Measurements from ENCODE around the gene CDC14B.
"Not testable (repeated sequence)": the region's sequence is repeated elsewhere in the genome, so short reads cannot be mapped to it uniquely, and the experiment has no call there.

The CDC14B gene

DNA sequence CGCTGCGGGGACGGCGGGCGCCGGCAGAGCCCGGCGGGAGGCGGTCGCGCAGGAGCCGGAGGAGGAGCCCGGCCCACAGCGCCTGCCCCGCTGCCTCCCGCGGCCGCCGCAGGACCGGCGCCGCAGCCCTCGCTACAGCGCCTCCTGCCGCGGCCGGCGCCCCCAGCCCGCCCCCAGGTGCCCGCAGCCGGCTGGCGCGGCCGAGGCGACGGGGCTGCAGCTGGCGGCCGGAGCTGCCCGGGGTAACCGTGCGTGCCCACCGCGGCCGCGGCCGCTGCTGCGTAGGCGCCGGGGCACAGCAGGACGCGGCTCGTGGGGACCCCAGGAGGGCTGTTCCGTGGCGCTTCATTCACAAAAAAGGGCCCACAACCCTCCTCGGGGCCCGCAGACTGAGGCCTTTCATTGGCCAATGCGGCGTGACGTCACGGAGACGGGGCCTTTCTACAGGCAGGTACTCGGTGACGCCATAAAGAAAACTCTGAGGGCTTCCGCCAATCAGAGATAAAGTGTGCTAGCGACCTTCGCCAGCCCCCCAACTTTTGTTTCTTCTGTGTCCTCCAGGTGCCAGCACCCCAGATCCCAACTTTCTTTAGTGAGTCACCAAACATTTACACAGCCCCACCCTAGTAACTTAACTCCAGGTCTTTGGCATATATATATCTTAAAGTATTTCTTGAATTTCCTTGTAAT, at the start of gene CDC14B:
Gene CDC14B, minus strand, starts transcription at position 353 of the 690 bp plus-strand sequence. CDS start 465 bp downstream, outside the sequence.
- peak; percentile 12 for DNase-seq

DNA sequence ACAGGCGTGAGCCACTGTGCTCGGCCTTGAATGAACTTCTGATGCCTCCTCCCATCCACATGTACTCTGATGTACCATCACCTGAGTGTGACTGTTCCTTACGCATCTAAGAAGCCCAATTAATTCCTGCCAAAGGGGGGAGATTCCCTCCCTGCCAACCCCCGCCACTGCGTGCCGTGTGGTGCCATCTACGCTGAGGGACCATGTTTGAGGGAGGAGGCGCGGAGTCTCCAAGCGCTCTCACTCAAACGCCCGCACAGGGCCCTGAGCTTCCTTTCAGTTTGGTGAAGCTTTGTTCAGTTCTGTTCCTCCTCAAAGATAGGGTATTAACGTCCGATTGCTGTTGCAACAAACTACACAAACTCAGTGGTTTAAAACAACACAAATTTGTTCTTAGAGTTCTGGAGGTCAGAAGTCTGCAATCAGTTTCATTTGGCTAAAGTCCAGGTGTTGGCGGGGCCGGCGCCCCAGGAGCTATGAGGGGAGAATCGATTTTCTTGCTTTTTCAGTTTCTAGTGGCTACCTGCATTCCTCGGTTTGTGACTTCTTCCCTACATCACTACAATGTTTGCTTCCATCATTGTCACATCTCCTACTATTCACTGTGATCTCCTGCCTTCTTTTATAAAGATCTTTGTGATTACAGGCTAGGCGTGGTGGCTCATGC, 49.4 kb upstream of the CDC14B start:
- no peak for DNase-seq

DNA sequence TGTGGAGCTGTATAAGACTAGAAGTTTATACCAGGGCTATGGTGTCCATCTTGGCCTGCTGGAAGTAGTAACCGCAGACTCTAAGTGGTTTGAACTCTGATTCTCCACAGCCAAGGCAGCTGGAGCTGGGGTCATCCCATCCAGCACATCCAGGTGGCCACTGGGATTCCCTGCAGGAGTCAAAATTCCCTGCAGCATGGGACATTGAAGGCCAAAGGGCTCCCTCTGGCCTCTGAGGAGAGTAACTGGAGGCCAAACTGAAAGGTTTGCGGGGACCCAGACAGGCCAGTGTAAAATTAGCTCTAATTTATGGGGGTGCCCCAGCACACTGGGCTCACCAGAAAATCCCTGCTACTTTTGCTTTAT, 47.7 kb upstream of the CDC14B start:
- no peak for DNase-seq

DNA sequence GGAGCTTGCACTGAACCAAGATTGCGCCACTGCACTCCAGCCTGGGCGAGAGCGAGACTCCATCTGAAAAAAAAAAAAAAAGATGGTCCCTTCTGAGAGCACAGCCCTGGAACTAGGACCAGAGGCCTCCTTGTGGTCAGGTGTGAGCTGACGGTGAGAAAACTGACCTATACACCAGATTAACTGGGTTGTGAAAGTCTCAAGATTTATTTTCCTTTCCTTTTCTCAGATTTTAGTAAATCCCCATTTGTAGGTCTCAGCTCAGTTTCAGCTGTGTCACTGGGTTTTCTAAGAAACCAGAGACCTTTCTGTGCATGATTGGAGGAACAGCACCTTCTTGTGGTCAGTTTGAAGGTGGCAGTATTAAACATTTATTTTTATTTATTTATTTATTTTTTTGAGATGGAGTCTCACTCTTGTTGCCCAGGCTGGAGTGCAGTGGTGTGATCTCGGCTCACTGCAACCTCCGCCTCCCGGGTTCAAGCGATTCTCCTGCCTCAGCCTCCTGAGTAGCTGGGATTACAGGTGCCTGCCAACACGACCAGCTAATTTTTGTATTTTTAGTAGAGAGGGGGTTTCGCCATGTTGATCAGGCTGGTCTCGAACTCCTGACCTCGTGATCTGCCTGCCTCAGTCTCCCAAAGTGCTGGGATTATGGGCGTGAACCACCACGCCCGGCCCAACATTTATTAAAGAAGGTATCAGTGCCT, 47.2 kb upstream of the CDC14B start:
- DNase-seq: not testable (repeated sequence)

DNA sequence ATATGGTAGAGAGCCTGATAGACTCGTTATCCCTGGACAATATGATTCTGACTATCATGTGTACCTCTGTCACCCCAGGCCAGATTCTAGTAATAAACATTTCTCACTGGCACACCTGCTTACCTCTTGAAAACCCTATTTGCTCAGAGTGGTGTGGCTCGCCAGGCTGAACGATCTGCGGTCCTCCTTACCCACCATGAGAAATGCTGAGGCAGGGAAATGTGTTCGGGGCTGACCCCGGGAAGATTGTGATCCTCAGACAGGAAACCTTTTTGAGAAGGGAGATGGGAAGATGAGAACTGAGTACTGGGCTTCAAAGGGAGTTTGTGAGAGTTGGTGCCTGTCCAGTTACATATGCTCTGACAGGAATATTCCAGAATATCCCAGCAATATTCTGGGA, 46.1 kb upstream of the CDC14B start:
- no peak for DNase-seq

DNA sequence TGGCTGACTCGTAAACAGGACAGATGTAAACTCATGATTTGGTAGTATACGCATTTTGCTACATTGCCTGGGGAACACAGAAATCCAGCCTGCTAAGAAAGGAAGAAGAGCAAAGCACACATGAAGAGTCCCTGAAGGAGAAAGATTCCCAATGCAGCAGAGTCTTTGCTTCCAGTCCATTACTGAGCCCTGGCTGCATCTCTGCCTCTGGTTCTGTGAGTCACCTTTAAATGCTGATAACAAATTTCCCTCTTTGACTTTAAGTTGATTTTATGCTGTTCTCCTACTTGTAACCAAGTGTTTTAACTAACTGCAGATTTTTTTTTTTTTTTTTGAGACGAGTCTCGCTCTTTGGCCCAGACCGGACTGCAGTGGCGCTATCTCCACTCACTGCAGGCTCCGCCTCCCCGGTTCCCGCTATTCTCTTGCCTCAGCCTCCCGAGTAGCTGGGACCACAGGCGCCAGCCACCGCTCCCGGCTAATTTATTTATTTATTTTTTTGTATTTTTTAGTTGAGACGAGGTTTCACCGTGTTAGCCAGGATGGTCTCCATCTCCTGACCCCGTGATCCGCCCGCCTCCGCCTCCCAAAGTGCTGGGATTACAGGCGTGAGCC, 44.0 kb upstream of the CDC14B start:
- no peak for DNase-seq

DNA sequence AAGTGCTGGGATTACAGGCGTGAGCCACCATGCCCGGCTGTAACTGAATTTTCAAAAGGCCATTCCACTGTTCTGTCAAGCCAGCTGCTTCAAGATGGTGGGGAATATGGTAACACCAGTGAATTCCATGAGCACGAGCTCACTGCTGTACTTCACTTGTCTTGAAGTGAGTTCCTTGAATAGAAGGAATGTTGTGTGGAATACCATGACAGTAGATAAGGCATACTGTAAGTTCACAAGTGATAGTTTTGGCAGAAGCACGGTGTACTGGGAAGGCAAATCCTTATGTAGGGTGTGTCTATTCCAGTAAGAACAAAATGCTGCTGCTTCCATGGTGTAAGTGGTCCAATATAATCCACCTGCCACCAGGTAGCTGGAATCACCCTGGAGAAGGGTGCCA, 42.1 kb upstream of the CDC14B start:
- DNase-seq: no peak

DNA sequence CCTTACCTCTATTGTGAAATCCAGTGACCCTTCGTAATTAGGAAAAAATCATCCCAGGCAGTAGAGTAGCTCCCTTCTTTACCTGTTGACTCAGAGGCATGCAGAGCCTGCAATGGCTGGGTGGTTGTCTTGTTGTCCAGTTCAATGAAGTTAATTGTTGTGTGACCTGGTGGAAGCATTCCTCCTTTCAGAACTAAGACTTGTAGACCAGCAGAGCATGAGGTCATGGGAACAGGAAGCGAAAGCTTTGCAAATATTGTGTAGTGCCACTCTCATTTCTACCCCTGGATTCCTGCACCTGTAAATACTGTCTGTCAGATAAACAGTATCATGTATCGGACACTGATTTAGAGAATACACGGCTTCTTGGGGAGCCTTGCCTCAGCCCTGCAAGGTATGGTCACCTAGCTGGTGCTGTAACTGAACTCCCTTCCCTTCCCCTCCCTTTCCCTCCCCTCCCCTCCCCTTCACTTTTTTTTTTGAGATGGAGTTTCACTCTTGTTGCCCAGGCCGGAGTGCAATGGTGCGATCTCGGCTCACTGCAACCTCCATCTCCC, 41.1 kb upstream of the CDC14B start:
- DNase-seq: no peak

DNA sequence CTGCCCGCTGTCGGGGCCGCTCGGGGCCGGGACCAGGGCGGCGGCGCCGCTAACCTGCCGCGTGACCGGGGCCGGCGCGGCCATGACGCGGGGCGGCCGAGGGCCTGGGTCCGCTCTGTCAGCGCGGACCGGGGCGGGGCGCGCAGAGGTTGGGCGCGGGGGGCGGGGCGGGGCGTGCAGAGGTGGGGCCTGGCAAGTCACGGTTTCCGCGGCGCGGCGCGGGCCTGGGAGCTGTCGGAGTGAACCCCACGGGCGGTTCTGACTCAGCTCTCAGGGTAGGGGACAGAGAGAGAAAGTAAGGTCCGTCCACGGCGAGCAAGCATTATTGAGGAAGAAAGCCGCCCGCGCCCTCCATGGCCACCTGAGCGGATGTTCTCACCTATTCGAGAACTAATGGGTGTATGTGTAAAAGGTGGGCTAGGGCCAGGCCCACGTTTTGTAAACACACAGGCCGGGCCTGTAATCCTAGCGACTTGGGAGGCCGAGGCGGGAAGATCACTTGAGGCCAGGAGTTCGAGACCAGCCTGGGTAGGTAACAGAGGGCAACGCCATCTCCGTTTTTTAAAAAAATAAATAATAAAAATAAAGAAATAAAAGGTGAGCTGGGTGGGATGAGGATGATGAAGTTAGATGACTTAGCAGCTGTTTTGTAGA, 35.7 kb upstream of the CDC14B start, which contains the start of gene PRXL2C:
Gene PRXL2C, minus strand, starts transcription at position 120 of the 654 bp plus-strand sequence. Its CDS starts 36 bp downstream, at position 84.
- DNase-seq: no peak

DNA sequence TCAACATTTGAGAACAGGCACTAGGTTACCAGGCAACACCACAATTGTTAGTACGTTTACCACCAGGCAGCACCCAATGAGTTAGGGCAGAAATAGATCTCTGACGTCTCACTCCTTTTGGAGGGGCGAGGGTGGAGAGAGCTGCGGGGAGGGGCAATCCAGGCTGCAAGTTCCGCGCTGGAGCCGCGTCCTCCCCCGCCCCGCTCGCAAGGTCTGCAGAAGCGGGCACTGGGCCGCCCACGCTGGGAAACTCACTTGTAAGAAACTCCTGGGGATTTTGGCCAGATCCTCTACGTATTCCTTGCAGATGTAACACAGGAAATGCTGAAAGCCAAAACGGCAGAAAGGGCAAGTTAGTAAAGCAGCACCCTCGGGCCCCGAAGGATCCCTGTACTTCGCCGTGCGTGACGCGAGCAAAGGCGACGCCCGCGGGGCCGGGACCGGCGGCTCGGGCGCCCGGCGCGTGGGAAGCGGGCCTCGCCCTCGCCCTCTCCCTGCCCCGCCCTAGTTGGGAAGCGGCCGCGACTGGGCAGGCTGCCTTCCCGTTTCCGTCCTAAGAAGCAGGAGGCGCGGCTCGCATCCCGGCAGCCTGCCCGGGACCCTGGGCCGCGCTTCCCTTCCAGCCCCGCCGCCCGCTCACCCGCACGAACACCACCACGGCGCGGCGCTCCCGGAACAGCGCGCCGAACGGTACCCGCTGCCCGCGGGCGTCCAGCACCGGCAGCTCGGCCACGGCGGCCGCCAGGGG, 35.0 kb upstream of the CDC14B start:
- no peak for DNase-seq

DNA sequence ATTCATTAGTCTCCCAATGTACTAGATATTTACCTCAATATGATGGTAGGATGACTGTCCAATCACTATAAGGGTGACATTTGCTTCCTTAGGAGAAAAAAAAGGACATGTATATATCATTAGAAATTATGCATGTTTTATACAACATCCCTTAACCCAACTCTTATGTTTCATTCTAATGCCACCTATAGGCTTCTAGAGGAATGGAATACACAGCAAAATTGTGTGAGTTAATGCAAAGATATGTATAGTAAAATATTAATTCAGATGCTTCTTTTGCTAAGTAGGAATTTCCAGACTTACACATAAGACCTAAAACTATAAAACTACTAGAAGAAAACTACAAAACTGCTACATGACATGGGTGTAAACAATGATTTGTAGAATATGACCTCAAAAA, 32.0 kb upstream of the CDC14B start:
- no peak for DNase-seq

DNA sequence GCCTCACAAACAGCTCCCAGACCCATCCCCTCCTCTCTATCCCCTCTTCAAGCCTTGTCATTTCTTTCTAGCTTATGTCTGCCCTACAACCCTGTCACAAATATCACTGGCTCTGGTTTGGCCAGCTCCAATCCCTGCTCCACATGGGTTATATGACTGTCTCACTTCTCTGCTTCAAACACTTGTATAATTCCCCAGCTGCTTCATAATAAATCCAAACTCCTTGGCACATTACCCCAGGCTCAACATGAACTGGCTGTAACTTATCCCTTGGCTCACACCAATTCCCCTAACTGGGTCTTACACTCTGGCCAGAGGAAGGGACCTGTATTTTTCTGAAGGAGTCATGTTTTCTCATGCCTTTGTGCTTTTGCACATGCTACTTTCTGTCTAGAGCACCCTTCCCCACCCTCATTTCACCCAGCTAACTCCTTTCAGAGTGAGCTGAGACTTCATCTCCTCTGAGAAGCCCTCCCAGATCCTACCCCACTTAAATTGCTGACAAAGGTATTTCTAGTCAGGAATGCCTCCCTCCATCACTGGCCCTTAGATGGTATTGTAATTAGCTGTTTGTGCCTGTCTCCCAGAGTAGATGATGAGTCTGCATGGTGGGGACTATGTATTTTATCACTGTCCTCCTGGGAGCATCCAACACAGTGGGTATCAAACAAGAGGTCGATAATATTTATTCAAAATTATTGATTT, 30.1 kb upstream of the CDC14B start:
- DNase-seq: no peak

DNA sequence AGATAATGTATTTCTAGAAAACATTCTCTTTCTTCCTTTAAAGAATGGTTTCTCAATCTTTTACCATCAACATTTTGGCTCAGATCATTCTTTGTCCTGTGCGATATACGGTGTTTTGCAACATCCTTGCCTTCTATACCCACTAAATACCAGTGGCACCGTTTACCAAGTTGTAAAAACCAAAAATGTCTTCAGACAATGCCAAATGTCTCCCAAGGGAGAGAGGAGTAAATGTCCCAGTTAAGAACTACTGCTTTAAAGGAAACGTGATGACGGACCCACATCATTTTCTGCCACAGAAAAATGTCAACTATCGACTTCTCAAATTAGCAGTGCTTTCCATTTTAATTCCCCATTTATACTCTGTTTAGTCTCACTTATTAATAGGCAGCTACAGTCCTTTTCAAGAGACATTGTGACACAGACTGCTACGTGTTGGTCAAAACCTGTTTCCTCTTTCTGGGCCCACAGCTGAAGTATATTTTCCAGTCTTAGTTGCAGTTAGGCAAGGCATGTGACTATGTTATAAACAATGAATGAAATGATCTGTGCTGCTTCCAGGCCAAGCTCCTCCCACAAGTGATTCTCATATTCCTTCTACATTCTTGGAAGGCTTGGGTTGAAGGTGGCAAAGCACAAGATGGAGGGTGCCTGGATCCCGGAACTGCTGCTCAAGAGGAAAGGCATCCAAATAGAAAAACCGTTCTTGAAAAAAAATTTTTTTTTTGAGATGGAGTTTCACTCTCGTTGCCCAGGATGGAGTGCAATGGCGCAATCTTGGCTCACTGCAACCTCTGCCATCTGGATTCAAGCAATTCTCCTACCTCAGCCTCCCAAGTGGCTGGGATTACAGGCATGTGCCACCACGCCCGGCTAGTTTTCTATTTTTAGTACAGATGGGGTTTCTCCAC, 26.7 kb upstream of the CDC14B start:
- no peak for DNase-seq

DNA sequence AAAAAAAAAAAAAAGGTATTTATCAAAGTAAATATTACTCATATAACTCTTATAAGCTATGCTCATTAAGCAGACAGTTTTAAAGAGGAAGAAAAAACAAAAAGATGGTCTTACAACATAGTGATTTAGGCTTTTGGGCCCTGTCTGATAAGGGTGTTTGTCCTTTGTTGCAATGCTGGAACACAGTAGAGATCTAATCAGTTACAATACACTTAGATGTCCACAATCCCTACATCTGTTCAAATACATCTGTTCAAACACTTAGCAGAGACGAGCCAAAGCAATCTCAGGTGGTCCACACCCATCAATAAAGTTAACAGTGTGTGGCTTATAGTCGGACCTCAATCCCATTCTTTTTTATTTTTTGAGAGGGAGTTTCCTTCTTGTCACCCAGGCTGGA, 24.5 kb upstream of the CDC14B start:
- DNase-seq: no peak

DNA sequence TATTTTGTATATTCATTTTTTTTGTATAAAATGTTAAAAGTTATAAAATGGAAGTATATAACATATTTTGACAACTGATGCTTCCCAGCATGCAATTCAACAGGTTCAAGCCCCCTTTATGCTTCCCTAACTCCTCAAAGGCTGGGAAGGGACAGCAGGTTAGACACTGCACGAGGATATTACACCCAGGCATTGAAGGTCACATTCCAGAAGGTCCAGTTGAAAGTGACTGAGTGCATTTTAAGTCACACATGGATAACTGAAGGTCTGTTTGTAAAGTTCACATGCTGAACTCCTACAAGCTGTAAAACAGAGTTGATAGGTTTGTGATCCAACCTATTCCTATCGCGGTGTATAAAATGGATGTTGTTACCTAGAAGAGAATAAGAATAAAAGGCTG, 21.9 kb upstream of the CDC14B start:
- no peak for DNase-seq

DNA sequence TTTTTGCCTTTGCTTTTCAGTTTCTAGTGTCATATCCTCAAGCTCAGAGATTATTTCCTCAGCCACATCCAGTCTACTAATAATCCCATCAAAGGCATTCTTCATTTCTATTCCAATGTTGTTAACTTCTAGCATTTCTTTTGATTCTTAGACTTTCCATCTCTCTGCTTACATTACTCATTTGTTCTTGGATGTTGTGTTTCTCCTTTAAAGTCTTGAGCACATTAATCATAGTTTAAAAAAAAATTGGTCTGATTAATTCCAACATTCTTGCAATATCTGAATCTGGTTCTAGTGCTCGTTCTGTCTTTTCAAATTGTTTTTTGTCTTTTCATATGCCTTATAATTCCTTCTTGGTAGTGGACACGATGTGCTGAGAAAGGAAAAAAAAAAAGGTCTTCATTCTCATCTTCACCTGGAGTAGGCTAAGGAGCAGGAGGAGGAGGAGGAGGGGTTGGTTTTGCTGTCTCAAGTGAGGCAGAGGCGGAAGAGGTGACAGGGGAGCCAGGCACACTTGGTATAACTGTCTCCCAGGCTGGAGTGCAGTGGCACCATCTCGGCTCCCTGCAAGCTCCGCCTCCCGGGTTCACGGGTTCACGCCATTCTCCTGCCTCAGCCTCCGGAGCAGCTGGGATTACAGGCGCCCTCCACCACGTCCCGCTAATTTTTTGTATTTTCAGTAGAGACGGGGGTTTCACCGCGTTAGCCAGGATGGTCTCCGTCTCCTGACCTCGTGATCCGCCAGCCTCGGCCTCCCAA, 19.1 kb upstream of the CDC14B start:
- no peak for DNase-seq

DNA sequence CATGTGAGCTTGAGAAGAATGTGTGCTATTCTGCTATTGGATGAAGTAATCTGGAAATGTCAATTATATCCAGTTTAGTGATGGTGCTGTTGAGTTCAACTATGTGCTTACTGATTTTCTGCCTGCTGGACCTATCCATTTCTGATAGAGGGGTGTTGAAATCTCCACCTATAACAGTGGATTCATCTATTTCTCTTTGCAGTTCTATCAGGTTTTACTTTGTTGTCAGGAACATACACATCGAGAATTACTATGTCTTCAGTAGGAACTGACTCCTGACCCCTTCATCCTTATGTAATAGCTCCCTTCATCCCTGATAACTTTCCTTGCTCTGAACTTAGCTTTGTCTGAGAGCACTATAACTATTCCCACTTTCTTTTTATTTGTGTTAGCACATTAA, 16.7 kb upstream of the CDC14B start:
- no peak for DNase-seq

DNA sequence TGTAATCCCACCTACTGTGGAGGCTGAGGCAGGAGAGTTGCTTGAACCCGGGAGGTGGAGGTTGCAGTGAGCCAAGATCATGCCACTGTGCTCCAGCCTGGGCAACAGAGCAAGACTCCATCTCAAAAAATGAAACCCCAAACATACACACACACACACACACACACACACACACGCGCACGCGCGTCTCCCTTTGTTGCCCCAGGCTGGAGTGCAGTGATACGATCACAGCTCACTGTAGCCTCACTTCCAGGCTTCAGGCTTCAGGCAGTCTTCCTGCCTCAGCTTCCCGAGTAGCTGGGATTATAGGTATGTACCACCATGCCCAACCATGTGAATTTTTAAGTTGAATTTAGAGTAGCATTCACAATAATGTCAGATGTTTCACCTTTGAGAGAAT, 13.9 kb upstream of the CDC14B start:
- DNase-seq: not testable (repeated sequence)

DNA sequence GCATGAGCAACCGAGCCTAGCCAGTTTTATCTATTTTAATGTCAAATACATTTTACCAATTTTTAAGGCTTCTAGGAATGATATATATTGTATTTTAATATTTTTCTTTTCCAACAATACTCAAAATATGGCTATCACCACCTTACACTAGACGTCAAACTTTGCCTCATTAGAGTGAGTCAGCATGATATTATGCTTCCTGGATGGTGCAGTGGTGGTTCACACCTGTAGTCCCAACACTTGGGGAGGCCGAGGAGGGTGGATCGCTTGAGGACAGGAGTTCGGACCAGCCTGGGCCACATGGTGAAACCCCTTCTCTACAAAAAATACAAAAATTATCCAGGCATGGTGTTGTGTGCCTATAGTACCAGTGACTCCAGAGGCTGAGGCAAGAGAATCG, 7.3 kb upstream of the CDC14B start:
- no peak for DNase-seq

Data from DMS79 (cell line).